Osteoblast (primary cell): ENCODE measurements around the gene ZSCAN25. TPM values are rescaled to one million over a fixed set of nuclear protein-coding genes. Genes with fewer than 3 reads are reported as not detected.

Experiments used
- DNase-seq: peaks from one replicate; pipeline ENCODE4 v3.0.0; 2011; ENCODE audit warnings: low spot score, mixed read lengths; ENCODE audit not compliant: insufficient read length; ENCODE audit errors: missing footprints
- H2AFZ ChIP-seq: 2 replicates; pipeline ENCODE4 v1.6.0; 2011; ENCODE audit warnings: mild to moderate bottlenecking, low read length
- H3K27ac ChIP-seq: 2 replicates; pipeline ENCODE4 v1.5.1; 2011; ENCODE audit warnings: mild to moderate bottlenecking, low read depth, low read length, moderate library complexity
- H3K27me3 ChIP-seq: 2 replicates; pipeline ENCODE4 v1.6.0; 2012; ENCODE audit warnings: mild to moderate bottlenecking, control low read depth, inconsistent platforms, low read length, moderate library complexity; ENCODE audit not compliant: insufficient read depth
- H3K36me3 ChIP-seq: 2 replicates; pipeline ENCODE4 v1.5.1; 2011; ENCODE audit warnings: mild to moderate bottlenecking, low read length, control low read depth, moderate library complexity; ENCODE audit not compliant: insufficient read depth
- H3K4me1 ChIP-seq: 2 replicates; pipeline ENCODE4 v1.5.1; 2011; ENCODE audit warnings: mild to moderate bottlenecking, low read length, control low read depth, moderate library complexity; ENCODE audit not compliant: insufficient read depth
- H3K4me2 ChIP-seq: 2 replicates; pipeline ENCODE4 v1.6.0; 2011; ENCODE audit warnings: mild to moderate bottlenecking, low read length; ENCODE audit not compliant: insufficient read depth
- H3K4me3 ChIP-seq: fragments of 200-600 bp; sonication (generic); 3 replicates; pipeline ENCODE4 v1.5.1; 2012; ENCODE audit warnings: mild to moderate bottlenecking, low read length, inconsistent platforms; ENCODE audit not compliant: insufficient read depth
- H3K79me2 ChIP-seq: 2 replicates; pipeline ENCODE4 v1.6.0; 2012; ENCODE audit warnings: mild to moderate bottlenecking, low read length, control low read depth, inconsistent platforms; ENCODE audit not compliant: insufficient read depth
- H3K9me3 ChIP-seq: 2 replicates; pipeline ENCODE4 v1.5.1; 2011; ENCODE audit warnings: low read depth, low read length, control low read depth
- H4K20me1 ChIP-seq: 2 replicates; pipeline ENCODE4 v1.6.0; 2012; ENCODE audit warnings: mild to moderate bottlenecking, low read length, control low read depth; ENCODE audit not compliant: insufficient read depth
- CTCF ChIP-seq: IDR thresholded peaks from 2 replicates; pipeline ENCODE4 v1.5.1; 2011; ENCODE audit warnings: mild to moderate bottlenecking, low read depth, low read length, moderate library complexity; ENCODE audit errors: extremely low read depth
- total RNA-seq: library from RNA; depleted of rRNA; stranded (reverse); fragments of >200 nt; gene quantifications from 2 replicates; pipeline ENCODE4 v1.2.3, GENCODE V29; 2012

The ZSCAN25 gene
- total RNA-seq, 1 donor = 11.9 TPM

GRCh38 chr7:99623091-99623693, 6.4 kb downstream of the ZSCAN25 start:
- TF ChIP-seq CTCF = no peak
- Histone ChIP-seq H3K4me1 (peaks cover 3% of the 10 kb centered on the region), H4K20me1 (peaks cover 7% of the 10 kb centered on the region), H3K4me2 (no peak overlapping the region), H3K36me3 (peaks cover 83% of the 10 kb centered on the region), H3K79me2 (peaks cover 11% of the 10 kb centered on the region), H3K27ac (no peak overlapping the region), H3K27me3 (no peaks in the 10 kb centered on the region), H3K9me3 (no peaks in the 10 kb centered on the region), H2AFZ (no peak overlapping the region), H3K4me3 (no peak overlapping the region)
- DNase-seq = no peak

GRCh38 chr7:99623702-99624447, 7.1 kb downstream of the ZSCAN25 start:
- H4K20me1 ChIP-seq = peaks cover 7% of the 10 kb centered on the region
- no peak overlapping the region for H3K27ac ChIP-seq
- H3K9me3 ChIP-seq = no peaks in the 10 kb centered on the region
- no peaks in the 10 kb centered on the region for H3K27me3 ChIP-seq
- peaks cover 7% of the 10 kb centered on the region for H3K79me2 ChIP-seq
- H3K4me1 ChIP-seq = no peaks in the 10 kb centered on the region
- no peak overlapping the region for H2AFZ ChIP-seq
- no peak for TF ChIP-seq CTCF
- DNase-seq = no peak
- no peak overlapping the region for H3K4me2 ChIP-seq
- peaks cover 88% of the 10 kb centered on the region for H3K36me3 ChIP-seq
- H3K4me3 ChIP-seq = no peak overlapping the region

- DNase-seq = no peak
- no peak for TF ChIP-seq CTCF
- no peak overlapping the region for H3K4me3 ChIP-seq
- H3K79me2 ChIP-seq = peaks cover 5% of the 10 kb centered on the region
- H3K27me3 ChIP-seq = no peaks in the 10 kb centered on the region
- no peak overlapping the region for H3K27ac ChIP-seq
- no peak overlapping the region for H2AFZ ChIP-seq
- H4K20me1 ChIP-seq = peaks cover 7% of the 10 kb centered on the region
- no peaks in the 10 kb centered on the region for H3K9me3 ChIP-seq
- H3K36me3 ChIP-seq = peaks cover 88% of the 10 kb centered on the region
- no peaks in the 10 kb centered on the region for H3K4me1 ChIP-seq
- no peak overlapping the region for H3K4me2 ChIP-seq
Measured at GRCh38 chr7:99624484-99624883, 7.7 kb downstream of the ZSCAN25 start.

- H3K27ac ChIP-seq = no peak overlapping the region
- peaks cover 2% of the 10 kb centered on the region for H3K79me2 ChIP-seq
- H3K4me2 ChIP-seq = no peak overlapping the region
- no peaks in the 10 kb centered on the region for H3K4me1 ChIP-seq
- H3K4me3 ChIP-seq = no peak overlapping the region
- H4K20me1 ChIP-seq = peaks cover 12% of the 10 kb centered on the region
- no peaks in the 10 kb centered on the region for H3K27me3 ChIP-seq
- peaks cover 88% of the 10 kb centered on the region for H3K36me3 ChIP-seq
- H2AFZ ChIP-seq = no peak overlapping the region
- no peak for DNase-seq
- TF ChIP-seq CTCF = no peak
- no peaks in the 10 kb centered on the region for H3K9me3 ChIP-seq
Measured at GRCh38 chr7:99625321-99625720, 8.6 kb downstream of the ZSCAN25 start.
